GM18511 (cell line): ENCODE results near the gene TMEM260.
"Not testable (repeated sequence)": the region's sequence is repeated elsewhere in the genome, so short reads cannot be mapped to it uniquely, and the experiment has no call there.

ENCODE experiments used
- ATAC-seq: cut with Tn5 transposase; IDR thresholded peaks from one replicate; pipeline ENCODE4 v1.9.1; 2021; ENCODE audit warnings: mild to moderate bottlenecking, moderate library complexity; ENCODE audit not compliant: unreplicated experiment

The TMEM260 gene

GRCh38 chr14:56666294-56666693, 86.7 kb downstream of the TMEM260 start:
- no peak for ATAC-seq

GRCh38 chr14:56666716-56667115, 87.1 kb downstream of the TMEM260 start:
- ATAC-seq = no peak

GRCh38 chr14:56667290-56667689, 87.7 kb downstream of the TMEM260 start:
- not testable (repeated sequence) for ATAC-seq

- ATAC-seq = no peak
Observed at GRCh38 chr14:56676042-56676441, 96.4 kb downstream of the TMEM260 start.

GRCh38 chr14:56678838-56679237, 99.2 kb downstream of the TMEM260 start:
- no peak for ATAC-seq

GRCh38 chr14:56686416-56686815, 106.8 kb downstream of the TMEM260 start:
- no peak for ATAC-seq

GRCh38 chr14:56687123-56687522, 107.5 kb downstream of the TMEM260 start:
- ATAC-seq = no peak

- no peak for ATAC-seq
Observed at GRCh38 chr14:56694609-56695008, 115.0 kb downstream of the TMEM260 start.

- ATAC-seq = not testable (repeated sequence)
Observed at GRCh38 chr14:56695216-56695615, 115.6 kb downstream of the TMEM260 start.
